ENCODE data around the gene CDK15. TPM values are rescaled to one million over a fixed set of nuclear protein-coding genes. Genes with fewer than 3 reads are reported as not detected.

The CDK15 gene
- total RNA-seq, 1 donor from 2014 or later: 0.21 TPM

- TF ChIP-seq EZH2phosphoT487 (IDR thresholded peaks at IDR 0.05) (no peak), CTCF (IDR thresholded peaks at IDR 0.05) (no peak), EZH2 (IDR thresholded peaks at IDR 0.05) (no peak)
- Mint-ChIP-seq H3K4me3 (no peak overlapping the region), H3K4me1 (peaks cover 18% of the 10 kb centered on the region), H3K36me3 (no peaks in the 10 kb centered on the region), H3K27ac (no peak overlapping the region), H3K9me3 (no peaks in the 10 kb centered on the region), H3K27me3 (ENCODE audit: insufficient read depth, low read depth) (peaks cover 10% of the 10 kb centered on the region)
- Histone ChIP-seq H3K27me3 (no peaks in the 10 kb centered on the region), H4K20me1 (ENCODE audit: low read depth) (no peaks in the 10 kb centered on the region), H3K36me3 (no peaks in the 10 kb centered on the region), H3K4me1 (peaks cover 11% of the 10 kb centered on the region), H3K9me3 (ENCODE audit: low read depth) (no peaks in the 10 kb centered on the region), H2AFZ (replicated peaks) (no peak overlapping the region), H3K4me2 (no peak overlapping the region), H3K4me3 (no peak overlapping the region), H3K27ac (no peak overlapping the region), H3K79me2 (ENCODE audit: low read depth) (no peaks in the 10 kb centered on the region), H3F3A (ENCODE audit: low read depth) (peaks cover 5% of the 10 kb centered on the region), H3K9ac (no peak overlapping the region)
- DNase-seq (ENCODE audit: low spot score): no peak
These were observed 100.6 kb downstream of the CDK15 start for GRCh38 chr2:201906777-201907562.

GRCh38 chr2:201907563-201907881 is 101.2 kb downstream of the CDK15 start:
- Histone ChIP-seq H3K9me3 (ENCODE audit: low read depth) (no peaks in the 10 kb centered on the region), H3F3A (ENCODE audit: low read depth) (no peaks in the 10 kb centered on the region), H3K27me3 (no peaks in the 10 kb centered on the region), H3K4me3 (no peak overlapping the region), H3K27ac (no peak overlapping the region), H2AFZ (replicated peaks) (no peak overlapping the region), H4K20me1 (ENCODE audit: low read depth) (no peaks in the 10 kb centered on the region), H3K4me2 (no peak overlapping the region), H3K4me1 (peaks cover 7% of the 10 kb centered on the region), H3K36me3 (no peaks in the 10 kb centered on the region), H3K9ac (no peak overlapping the region), H3K79me2 (ENCODE audit: low read depth) (no peaks in the 10 kb centered on the region)
- Mint-ChIP-seq H3K27me3 (ENCODE audit: insufficient read depth, low read depth) (peaks cover 10% of the 10 kb centered on the region), H3K27ac (no peak overlapping the region), H3K4me1 (peaks cover 13% of the 10 kb centered on the region), H3K4me3 (no peak overlapping the region), H3K9me3 (no peaks in the 10 kb centered on the region), H3K36me3 (no peaks in the 10 kb centered on the region)
- no peak for DNase-seq (ENCODE audit: low spot score)
- no peak for TF ChIP-seq CTCF (IDR thresholded peaks at IDR 0.05)
- TF ChIP-seq EZH2 (IDR thresholded peaks at IDR 0.05): no peak
- TF ChIP-seq EZH2phosphoT487 (IDR thresholded peaks at IDR 0.05): no peak

GRCh38 chr2:201908901-201909300 is 102.6 kb downstream of the CDK15 start:
- Histone ChIP-seq H2AFZ (replicated peaks) (no peak overlapping the region), H3K27me3 (no peaks in the 10 kb centered on the region), H3K4me1 (peaks cover 7% of the 10 kb centered on the region), H3K36me3 (no peaks in the 10 kb centered on the region), H3F3A (ENCODE audit: low read depth) (no peaks in the 10 kb centered on the region), H4K20me1 (ENCODE audit: low read depth) (no peaks in the 10 kb centered on the region), H3K27ac (no peak overlapping the region), H3K9me3 (ENCODE audit: low read depth) (no peaks in the 10 kb centered on the region), H3K4me3 (no peak overlapping the region), H3K79me2 (ENCODE audit: low read depth) (no peaks in the 10 kb centered on the region), H3K9ac (no peak overlapping the region), H3K4me2 (no peak overlapping the region)
- no peak for TF ChIP-seq EZH2phosphoT487 (IDR thresholded peaks at IDR 0.05)
- TF ChIP-seq EZH2 (IDR thresholded peaks at IDR 0.05): no peak
- no peak for TF ChIP-seq CTCF (IDR thresholded peaks at IDR 0.05)
- Mint-ChIP-seq H3K4me3 (no peak overlapping the region), H3K4me1 (peaks cover 15% of the 10 kb centered on the region), H3K9me3 (no peaks in the 10 kb centered on the region), H3K36me3 (no peaks in the 10 kb centered on the region), H3K27me3 (ENCODE audit: insufficient read depth, low read depth) (peaks cover 8% of the 10 kb centered on the region), H3K27ac (no peak overlapping the region)
- no peak for DNase-seq (ENCODE audit: low spot score)

Data from neural progenitor cell (in vitro differentiated cells).